HG02623 (cell line): ENCODE results near the gene SPTBN1.
"Not testable (repeated sequence)": the region's sequence is repeated elsewhere in the genome, so short reads cannot be mapped to it uniquely, and the experiment has no call there.

ENCODE experiments used
- ATAC-seq: cut with Tn5 transposase; IDR thresholded peaks from one replicate; pipeline ENCODE4 v1.9.1; 2021; ENCODE audit warnings: moderate library complexity; ENCODE audit not compliant: unreplicated experiment

The SPTBN1 gene

DNA sequence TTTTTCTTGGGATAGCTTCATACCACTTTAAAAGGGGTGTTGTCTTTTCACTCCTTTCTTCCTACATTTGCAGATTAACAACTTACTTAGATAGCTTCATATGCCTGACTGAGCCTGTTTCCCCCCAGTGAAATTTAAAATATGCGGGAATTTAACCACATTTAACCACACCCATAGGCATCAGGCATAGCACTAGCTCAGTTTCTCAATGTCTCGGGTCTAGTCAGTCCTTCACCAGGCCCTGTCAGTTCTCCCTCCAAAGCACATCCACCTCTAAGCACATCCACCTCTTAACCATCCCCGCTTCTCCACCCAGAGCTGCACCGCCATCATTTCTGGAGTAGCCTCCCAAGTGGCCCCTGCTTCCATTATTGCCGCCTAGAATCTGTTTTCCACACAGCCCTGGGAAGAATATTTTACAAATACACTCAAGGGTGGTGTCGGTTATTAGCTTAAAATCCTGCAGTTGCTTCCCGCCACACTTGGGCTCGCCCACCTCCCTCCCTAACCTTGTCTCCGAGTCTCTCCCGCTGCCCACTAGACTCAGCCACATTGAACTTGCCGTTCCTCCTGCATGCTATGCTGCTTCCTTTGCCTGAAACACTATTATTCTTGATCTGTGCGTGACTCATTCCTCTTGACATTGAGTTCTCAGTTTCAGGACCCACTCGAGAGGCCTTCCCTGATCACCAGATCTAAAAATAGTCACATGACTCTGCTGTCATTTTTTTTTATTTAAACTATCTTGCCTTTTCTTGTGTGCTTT is 68.3 kb downstream of the SPTBN1 start:
- no peak for ATAC-seq

DNA sequence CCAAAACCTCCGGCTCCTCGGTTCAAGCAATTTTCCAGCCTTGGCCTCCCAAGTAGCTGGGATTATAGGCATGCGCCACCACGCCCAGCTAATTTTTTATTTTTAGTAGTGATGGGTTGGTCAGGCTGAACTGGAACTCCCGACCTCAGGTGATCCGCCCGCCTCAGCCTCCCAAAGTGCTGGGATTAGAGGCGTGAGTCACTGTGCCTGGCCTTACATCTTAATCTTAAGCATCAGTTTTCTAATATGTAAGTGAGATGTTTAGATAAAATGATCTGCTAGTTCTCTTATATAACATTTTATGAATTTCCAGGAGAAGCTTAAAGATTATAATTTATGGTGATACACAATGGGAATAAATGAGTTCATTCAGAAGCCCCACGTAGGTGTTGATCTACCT is 69.2 kb downstream of the SPTBN1 start:
- no peak for ATAC-seq

DNA sequence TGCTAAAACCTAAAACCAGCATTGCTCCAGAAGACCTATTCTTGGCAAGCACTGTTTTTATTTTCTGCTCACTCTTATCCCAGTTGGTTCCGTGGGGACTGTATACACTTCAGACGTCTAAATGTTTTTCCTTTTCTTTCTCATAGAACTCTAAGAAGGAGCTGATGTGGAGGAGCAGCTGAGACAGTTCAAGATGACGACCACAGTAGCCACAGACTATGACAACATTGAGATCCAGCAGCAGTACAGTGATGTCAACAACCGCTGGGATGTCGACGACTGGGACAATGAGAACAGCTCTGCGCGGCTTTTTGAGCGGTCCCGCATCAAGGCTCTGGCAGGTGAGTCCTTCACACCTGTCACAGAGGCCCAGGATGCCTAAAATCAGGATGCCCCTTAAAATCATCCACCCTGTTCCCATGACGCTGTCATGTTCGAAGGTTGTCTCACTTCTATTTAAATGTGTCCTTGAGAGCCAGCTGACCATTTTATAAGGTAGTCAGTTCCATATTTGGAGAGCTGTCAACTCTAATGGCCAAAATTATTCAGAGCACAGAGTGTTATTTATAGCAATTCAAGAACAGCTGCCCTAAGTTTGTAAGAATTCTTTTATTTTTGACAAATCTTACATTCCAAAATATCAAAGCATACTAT is 70.2 kb downstream of the SPTBN1 start:
- no peak for ATAC-seq

DNA sequence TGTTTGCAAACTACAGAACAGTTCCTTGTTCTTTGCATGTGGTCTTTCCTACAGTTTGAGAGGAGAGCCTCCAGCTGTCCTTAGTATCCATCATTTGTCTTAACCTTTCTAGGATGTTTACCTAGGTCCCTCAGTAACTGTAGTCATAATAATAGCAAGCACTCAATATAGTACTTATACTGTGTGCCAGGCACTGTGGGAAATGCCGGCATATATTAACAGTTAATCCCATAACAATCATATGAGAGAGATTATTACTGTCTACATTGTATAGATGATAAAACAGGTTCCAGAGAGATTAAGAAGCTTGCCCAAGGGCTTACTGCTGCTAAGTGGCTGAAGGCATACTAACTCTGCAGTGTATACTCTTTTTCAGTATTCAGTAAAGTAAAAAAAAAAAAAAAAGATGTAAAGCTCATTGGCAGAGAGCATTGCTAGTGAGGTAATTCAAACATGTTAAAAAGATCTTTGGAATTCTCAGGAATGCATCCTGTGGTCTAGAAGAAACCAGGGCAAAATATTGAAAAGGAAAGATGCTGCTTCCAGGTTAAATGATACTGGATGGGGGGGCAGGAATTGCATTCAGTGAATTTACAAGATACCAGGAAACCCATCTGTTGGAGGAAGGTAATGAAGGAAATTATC is 72.3 kb downstream of the SPTBN1 start:
- no peak for ATAC-seq

DNA sequence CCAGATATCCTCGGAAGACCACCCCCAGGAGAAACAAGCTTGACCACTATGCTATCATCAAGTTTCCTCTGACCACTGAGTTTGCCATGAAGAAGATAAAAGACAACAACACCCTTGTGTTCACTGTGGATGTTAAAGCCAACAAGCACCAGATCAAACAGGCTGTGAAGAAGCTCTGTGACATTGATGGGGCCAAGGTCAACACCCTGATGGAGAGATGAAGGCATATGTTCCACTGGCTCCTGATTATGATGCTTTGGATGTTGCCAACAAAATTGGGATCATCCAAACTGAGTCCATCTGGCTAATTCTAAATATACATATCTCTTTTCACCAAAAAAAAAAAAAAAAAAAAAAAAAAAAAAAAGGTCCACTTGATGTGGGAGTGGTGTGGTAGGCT is 73.4 kb downstream of the SPTBN1 start:
- not testable (repeated sequence) for ATAC-seq

DNA sequence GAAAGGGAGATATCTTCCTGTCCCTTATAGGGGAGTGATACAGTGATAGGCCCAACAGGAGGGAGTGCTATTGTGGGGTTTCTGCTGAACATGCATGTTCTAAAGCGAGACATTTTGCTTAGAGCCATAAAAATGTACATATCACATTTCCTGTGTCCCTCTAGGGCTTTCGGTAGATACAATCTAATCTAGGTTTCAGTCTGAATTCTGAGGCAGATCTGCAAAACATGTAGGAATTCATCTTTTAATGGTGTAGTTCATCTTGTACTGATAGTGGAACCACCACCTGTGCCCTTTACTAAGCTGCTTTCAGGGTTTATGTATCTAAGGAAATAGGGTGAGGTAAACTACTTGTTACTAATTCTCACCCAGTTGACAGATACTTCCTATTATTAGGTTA is 73.8 kb downstream of the SPTBN1 start:
- ATAC-seq, result no peak

DNA sequence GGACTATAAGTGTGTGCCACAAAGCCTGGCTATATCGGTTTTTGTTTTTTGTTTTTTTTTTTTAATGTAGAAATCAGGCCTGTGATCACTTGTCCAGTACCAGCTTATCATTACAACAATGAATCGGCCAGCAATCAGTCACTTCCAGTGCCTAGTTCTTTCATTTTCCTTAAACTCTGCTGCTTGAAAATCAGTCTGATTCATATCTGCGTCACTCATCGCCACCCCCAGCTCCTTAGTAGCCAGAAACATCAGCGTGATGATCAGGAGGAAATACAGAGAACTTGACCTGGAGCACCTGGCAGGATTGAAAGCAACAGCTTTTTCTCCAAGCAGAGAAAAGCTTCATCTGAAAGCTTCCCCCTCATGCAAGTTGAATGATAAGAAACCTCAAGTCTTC is 75.4 kb downstream of the SPTBN1 start:
- ATAC-seq, result no peak

DNA sequence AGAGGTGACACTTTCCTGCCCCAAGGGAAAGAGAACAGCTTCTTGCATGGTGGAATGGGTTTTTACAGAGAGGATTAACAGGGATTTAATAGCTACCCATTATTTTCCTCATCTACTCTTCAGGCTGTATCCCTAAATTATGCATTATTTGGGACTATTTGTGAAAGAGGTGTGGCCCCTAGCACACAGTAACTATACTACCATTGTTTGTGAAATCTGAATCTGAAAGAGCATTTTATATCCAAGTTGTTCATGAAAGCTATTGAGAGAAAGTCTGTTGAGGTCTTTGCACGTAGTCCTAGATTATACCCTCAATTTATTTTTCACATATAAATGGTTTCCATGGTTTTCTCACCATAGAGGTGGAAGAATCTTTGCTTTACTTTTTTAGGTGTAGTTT is 78.1 kb downstream of the SPTBN1 start:
- no peak for ATAC-seq

DNA sequence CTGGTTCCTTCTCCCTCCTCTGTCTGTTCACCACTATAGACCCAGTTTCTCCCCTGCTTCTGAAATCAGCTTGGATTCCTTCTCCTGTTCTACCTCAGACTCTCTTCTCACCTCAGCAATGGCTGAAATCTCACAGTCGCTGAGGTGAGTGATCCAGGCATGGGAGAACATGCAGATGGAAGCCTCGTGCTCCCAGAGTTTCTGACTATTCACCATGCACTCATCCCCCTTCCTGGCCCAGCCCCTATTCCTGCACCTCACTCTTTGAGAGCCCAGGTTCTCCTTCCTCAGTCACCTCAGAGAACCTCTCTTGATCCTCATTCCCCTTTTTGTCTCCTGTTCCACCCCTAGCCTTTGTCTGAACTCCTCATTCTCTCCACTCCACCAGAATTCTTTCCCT is 78.5 kb downstream of the SPTBN1 start:
- ATAC-seq, result no peak

DNA sequence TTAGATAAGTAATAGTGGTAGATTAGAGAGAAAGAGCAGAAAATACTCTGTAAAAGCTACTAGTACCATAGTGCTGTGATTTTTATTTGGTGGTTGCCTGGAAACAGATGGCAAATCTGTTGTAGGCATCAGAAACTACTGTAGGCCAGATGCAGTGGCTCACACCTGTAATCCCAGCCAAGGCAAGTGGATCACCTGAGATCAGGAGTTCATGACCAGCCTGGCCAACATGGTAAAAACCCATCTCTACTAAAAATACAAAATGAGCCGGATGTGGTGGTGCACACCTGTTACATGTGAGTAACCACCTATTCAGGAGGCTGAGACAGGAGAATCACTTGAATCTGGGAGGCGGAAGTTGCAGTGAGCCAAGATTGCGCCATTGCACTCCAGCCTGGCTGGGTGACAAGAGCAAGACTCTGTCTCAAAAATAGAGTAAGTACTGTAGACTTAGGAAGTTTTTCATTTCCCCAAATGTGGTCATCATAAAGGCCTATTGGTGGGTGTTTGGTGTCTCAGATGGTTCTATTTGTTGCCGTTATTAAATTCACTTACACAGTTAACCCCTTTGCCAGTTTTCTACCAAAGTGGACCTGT is 79.6 kb downstream of the SPTBN1 start:
- ATAC-seq, result no peak

DNA sequence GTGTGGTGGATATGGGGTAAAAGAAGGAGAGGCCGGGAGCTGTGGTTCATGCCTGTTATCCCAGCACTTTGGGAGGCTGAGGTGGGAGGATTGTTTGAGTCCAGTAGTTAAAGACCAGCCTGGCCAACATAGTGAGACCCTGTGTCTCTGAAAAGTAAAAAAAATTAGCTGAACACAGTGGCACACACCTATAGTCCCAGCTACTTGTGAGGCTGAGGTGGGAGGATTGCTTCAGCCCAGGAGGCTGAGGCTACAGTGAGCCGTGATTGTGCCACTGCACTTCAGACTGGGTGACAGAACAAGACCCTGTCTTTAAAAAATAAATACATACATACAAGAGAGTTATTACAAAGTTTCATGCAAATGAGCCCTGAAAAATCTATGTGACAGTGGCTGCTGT is 80.6 kb downstream of the SPTBN1 start:
- no peak for ATAC-seq

DNA sequence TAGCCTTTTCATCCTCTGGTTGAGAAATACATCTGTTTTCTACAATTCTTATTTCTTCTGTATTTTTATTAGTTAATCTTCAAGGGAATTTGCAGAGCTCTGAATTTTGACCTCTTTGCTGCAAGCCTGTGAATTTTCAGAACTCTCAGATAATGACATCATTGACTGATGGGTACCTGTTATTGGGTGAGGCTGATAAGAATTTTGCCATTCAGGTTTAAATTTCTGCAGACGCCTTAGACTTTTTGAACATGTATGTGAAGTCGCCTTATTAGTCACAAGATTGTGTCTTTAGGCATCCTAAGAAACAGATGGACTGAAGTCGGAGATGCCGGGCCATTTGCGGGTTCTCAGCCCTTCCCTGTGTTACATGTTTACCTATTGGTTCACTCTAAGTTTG is 82.4 kb downstream of the SPTBN1 start:
- no peak for ATAC-seq

DNA sequence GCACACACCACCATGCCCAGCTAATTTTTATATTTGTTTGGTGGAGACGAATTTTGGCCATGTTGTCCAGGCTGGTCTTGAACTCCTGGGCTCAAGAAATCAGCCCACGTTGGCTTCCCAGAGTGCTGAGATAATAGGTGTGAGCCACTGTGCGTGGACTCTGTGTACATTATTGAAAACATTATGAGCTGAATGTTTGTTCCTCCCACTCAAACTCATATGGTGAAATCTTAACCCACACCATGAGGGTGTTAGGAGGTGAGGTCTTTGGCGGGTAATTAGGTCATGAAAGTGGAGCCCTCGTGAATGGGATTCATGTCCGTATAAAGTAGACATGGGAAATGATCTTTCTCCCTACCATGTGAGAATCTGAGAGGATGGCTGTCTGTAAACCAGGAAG is 83.6 kb downstream of the SPTBN1 start:
- ATAC-seq, result no peak

DNA sequence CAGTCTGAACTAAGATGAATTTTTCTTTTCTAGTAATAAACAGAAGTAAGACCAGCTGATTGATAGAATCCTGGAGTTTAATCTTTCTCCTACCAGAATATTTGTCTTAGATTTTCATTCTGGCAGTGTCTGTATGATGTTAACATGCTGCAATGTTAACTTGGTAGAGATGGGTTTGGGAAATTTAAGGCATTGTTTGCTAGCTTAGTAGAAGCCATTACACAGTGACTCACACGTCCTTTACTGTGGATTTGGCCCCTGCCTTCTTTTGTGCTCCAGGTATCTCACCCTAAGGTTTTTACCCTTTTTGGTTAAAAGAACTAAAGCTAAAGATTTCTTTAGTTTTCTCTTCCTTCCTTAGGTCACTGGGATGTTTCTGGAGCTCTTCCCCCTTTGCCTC is 84.1 kb downstream of the SPTBN1 start:
- no peak for ATAC-seq

DNA sequence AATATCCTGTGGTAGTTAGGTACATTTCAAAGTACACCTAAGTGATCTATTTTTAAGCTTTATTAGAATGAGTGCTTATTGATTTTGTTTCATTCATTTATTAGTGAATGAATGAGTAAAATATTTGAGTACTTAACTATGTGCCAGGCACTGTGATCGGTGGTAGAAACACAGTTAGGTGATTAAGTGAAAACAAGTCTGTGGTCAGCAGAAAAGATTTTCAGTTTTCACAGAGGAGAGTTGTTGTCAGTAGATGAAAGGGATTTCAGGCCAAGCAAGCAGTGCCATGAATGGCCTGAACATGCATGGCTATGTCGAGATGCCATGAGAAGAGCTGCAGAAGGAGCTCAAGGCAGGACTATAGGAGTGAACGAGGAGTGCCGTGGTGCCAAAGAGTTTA is 85.9 kb downstream of the SPTBN1 start:
- ATAC-seq, result no peak

DNA sequence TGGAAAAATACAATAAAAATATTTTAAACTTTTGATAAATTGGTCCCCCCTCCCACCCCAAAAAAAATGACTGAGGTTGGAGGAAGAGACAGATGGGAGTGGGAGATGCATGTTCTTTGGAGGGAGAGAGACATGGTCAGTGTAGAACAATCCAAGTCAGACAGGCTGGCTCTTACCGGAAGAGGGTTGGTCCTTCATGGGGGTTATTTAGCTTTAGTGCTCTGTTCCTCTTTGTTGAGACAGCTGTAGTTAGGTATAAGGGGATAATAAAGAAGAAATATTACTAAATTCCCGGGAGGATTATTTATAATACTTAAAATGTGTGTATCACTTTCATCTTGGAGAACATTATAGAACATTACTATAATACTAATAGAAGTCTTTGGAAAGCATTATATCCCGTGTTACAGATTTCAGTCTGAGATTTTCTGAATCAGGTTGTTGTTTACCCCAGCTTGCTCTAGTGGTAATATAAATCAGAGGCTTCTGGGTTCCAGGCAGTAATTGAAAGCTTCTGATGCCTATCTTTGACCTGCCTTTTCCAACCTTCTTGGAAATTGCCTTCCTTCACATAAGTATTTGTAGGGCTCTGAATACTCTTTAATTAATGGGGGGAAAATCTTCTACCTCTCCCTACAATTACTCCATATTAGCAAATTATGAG is 87.7 kb downstream of the SPTBN1 start:
- ATAC-seq, result no peak

DNA sequence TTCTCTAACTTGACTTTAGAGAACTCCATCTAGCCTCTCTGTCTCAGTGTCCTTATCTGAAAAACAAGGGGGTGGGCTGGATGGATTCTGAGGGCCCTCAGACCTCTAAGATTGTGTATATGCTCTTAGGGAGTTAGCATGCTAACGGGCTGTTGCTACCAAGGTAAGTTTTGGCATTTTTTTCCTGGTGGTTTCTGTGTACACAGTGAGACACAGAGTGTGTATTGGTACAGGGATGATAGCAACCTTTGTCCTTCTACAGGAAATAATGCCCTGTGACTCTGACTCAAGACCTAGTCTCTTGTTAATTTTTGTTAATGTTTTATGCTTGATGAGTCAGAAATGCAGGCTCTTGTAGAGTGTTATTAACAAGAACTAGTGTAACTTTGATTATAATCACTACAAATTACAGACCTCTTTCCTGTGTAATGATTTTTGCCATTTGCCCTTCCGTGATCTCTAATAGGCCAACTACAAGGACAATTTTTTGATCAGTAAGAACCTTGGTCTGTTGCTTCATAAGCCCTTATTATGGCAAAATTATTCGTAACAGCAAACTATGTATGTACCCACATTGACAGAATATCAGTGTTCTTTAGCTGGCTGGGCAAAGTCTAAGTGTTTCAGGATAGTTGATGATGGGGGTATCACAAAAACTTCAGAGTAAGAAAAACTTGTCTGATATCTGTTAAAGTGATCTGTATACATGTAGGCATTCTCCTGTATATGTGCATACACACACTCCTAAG is 89.7 kb downstream of the SPTBN1 start:
- ATAC-seq, result peak; percentile 46

DNA sequence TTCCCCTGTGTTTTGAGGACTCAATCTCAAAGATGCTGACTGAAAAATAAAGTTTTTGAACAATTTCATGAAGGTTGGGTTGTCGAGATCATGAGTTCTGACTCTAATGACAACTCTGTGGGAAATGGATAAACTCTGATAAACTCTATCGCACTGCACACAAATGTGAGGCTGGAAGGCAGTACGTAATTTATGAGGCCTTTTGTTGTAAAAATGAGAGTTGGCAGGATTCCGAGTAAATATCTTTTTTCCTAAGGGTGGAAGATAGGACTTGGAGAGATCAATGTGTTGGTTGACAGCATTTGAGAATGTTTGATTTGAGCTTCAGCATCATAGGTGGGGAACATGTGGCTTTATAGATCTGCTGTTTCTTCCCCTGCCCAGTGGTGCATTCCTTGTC is 90.4 kb downstream of the SPTBN1 start:
- ATAC-seq, result no peak

DNA sequence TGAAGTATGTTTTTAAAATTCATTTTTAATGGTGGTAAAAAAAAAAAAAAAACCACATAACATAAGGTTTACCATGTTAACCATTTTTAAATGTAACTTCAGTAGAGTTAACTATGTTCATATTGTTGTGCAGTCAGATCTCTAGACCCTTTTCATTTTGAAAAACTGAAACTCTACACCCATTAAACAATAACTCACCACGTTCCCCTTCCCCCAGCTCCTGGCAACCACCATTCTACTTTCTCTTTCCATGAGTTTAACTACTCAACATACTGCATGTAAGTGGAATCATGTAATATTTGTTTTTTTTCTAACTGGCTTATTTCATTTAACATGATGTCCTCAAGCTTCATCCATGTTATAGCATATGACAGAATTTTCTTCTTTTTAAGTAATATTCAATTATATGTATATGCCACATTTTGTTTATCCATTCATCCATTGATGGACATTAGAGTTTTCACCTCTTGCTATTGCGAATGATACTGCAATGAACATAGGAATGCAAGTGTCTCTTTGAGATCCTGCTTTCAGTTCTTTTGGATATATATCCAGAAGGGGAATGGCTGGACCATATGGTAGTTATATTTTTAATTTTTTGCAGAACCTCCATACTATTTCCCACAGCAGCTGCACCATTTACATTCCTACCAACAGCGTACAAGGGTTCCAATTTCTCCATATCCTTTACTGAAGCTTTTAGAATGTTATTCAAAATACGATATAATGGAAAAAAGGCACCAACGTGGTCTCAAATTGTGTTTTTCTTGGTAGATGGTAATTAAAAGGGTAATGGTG is 91.0 kb downstream of the SPTBN1 start:
- no peak for ATAC-seq

DNA sequence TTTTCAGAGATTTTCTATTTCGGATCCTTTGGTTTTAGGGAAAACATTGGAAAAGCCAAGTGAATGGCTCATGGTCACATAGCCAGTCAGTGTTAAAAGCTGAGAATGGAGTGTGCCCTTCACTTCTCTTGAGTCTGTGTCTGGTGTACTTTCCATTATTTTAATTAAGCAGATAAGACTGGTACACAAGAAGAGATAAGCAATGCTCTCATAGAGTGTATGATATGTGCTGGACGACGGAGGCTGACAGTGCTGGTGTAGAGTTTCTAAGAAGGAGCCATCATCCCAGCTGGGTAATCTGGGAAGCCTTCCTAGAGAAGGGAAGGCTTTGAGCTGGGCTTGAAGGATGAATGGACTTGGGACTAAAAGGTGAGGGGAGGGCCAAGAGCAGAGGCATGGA is 93.3 kb downstream of the SPTBN1 start:
- no peak for ATAC-seq
